Muscle of arm (tissue), 12 donors: ENCODE measurements around the gene KCND3. TPM values are rescaled to one million over a fixed set of nuclear protein-coding genes. Genes with fewer than 3 reads are reported as not detected.

Experiments used
- DNase-seq: peaks from one replicate; pipeline ENCODE4 v3.0.0-alpha.2; 2013
- polyA plus RNA-seq, 12 donors: library from polyadenylated mRNA; unstranded; fragments of 120-200 nt; gene quantifications; one replicate each; pipeline ENCODE4 v1.2.1, GENCODE V29; 2013; ENCODE audit not compliant: insufficient read length in 12 of 12

Gene KCND3
- polyA plus RNA-seq, 12 donors, result 0.77 to 4.4 (median 1.8) TPM; not detected in 1

DNA sequence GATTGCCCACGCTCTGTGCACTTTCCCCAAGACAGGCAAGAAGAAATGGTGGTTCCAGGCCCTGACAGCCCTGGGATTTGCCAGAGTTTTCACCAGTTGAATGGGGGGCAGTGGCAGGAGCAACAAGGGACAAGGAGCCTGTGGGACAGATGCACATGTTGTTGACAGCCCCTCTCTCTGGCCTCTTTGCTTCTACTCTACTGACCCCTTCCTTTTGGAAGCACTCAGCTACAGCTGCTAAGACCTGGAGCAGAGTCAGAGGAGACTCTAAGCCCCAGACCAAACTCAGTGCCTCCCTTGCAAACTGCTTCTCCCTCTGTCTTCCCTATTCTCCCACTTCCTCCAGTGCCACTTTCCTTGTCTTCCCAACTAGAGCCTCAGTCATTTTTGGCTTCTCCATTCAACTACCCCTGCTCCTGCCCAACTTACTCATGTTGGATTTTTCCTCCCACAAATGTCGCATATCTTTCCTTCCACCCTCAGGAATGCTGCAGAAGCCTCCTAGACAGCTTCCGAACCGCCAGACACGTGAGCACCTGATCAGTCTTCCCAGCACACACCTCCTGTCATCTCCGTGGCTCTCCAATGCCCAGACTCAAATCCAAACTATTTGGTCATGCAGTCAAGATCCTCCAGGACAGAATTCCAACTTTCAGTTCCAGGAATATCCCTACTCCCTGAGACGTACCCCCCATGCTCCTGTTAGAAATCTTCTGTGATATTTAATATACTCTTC, 259.4 kb downstream of the KCND3 start:
- DNase-seq, result no peak

- DNase-seq, result peak; percentile 43
These were observed 260.1 kb downstream of the KCND3 start for GRCh38 chr1:111729271-111729921.

DNA sequence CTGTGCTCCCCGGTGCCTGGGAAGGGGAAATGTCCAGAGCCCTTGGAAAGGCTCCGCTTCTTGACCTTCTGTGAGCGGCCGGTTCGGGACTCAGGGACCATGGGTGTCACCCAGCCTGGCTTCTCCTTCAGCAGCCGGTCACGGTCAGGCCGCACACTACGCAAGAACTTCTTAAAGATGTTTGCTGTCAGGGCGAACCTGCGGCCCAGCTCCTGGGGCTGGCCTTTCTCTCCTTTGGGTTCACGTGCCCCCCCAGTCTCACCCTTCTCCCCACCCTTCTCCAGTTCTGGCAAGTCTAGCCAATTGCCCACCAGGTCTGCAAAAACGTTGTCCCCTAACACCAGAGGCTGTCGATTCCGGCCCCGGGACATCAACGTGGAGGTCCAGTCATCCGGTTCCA, 262.4 kb downstream of the KCND3 start:
- DNase-seq, result no peak

- no peak for DNase-seq
These were observed 264.3 kb downstream of the KCND3 start for GRCh38 chr1:111725192-111725591.

DNA sequence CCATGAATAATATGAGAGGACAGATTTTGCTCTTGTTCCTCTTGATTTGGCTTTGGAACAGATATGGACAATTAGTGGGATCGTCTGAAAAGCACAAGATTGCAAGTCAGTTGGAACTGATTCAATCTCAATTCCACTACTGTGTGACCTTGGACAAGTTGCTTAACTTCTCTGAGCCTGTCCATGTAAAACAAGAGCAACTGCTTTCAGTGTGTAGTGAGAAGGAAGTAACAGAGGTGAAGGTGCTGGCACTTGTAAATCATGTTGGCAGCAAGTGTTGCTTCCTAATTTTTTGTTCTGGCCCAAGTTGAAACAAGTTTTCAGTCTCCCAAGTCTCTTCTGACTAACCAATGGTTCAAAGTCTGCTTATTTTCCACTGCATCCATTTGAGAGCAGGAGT, 265.6 kb downstream of the KCND3 start:
- no peak for DNase-seq

DNA sequence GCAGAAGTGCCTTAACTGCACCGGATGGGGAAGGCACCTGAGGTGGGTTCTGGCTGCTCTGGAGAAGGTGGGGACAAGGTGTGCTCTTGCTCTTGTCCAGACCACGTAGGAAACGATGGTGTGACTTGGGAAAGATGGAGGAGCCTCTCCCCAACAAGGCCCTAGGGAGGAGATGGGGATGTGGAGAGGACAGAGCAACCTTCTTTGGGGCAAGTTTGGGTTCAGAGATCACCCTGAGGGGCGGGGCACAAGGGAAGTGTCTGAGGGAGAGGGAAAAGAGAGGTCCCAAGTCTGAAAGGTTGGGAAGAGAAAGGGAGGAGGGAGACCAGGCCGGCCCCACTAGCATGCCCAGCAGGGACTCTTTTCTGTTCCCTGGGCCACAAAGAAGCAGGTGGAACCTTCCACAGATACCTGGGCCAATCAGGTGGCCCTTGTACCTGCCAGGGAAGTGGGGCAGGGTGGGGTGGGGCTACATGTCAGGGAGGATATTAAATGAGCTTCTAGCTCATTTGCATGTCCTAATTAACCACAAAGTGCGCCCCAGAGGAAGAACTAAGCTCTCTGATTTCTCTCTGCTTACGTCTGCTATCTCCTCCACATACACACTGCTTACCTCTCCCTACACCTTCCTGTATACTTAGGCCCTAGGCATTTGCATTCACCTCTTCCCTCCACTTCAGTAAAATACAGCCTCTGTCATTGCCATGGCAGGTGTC, 266.2 kb downstream of the KCND3 start:
- no peak for DNase-seq

GRCh38 chr1:111720977-111721786, 268.3 kb downstream of the KCND3 start:
- no peak for DNase-seq

Other genes starting within 250 kb of the KCND3 start
- gene DDX20, start 233.8 kb downstream of the KCND3 start, polyA plus RNA-seq, result 10 to 100 TPM in 10 of 12 donors, 1 to 10 TPM in 1, not detected in 1; 9.1 to 16.4 (median 13.1) TPM